Spinal cord (tissue), 10 donors: ENCODE measurements around the gene MOB2. TPM values are rescaled to one million over a fixed set of nuclear protein-coding genes. Genes with fewer than 3 reads are reported as not detected.
"Not testable (repeated sequence)": the region's sequence is repeated elsewhere in the genome, so short reads cannot be mapped to it uniquely, and the experiment has no call there.

ENCODE experiments used
- DNase-seq, 6 donors: peaks; one replicate each; pipeline versions ENCODE4 v3.0.0 to v3.0.0-alpha.2; 2013 to 2015; ENCODE audit warnings: low spot score in 6 of 6, low read depth in 4 of 6
- H3K27ac ChIP-seq: one replicate; pipeline ENCODE4 v1.5.1; 2013; ENCODE audit warnings: low read depth, low read length, control low read depth
- H3K27me3 ChIP-seq: one replicate; pipeline ENCODE4 v1.6.1; 2013; ENCODE audit warnings: low read length; ENCODE audit not compliant: control insufficient read depth, insufficient read depth
- H3K36me3 ChIP-seq: one replicate; pipeline ENCODE4 v1.6.1; 2013; ENCODE audit warnings: low read length; ENCODE audit not compliant: control insufficient read depth, insufficient read depth
- H3K4me1 ChIP-seq: one replicate; pipeline ENCODE4 v1.6.1; 2013; ENCODE audit warnings: low read length; ENCODE audit not compliant: control insufficient read depth, insufficient read depth
- H3K4me3 ChIP-seq: one replicate; pipeline ENCODE4 v1.5.1; 2013; ENCODE audit warnings: low read depth, low read length, control low read depth
- H3K9me3 ChIP-seq: one replicate; pipeline ENCODE4 v1.6.1; 2013; ENCODE audit warnings: low read length; ENCODE audit not compliant: control insufficient read depth, insufficient read depth
- WGBS: methylation state at CpG from one replicate; pipeline ENCODE4 v1.1.5; 2013; ENCODE audit warnings: missing lambda C conversion rate; ENCODE audit not compliant: insufficient coverage; 5-methylcytosine and 5-hydroxymethylcytosine counted together
- polyA plus RNA-seq, 2 donors: library from polyadenylated mRNA; unstranded; fragments of 120-200 nt; gene quantifications; one replicate each; pipeline ENCODE4 v1.2.1, GENCODE V29; 2013; ENCODE audit not compliant: insufficient read length in 2 of 2
- total RNA-seq, 2 donors: library from RNA; depleted of rRNA in 1 of 2; stranded (reverse); fragments of 120-200 nt in 1 of 2; fragments of >200 nt in 1 of 2; gene quantifications; one replicate each; pipeline versions ENCODE4 v1.2.3 to v1.2.4, GENCODE V29; 2013 to 2014
- donor health status: healthy.

The MOB2 gene
- total and polyA plus RNA-seq, 4 donors: 16.0 to 36.4 (median 33.7) TPM

DNA sequence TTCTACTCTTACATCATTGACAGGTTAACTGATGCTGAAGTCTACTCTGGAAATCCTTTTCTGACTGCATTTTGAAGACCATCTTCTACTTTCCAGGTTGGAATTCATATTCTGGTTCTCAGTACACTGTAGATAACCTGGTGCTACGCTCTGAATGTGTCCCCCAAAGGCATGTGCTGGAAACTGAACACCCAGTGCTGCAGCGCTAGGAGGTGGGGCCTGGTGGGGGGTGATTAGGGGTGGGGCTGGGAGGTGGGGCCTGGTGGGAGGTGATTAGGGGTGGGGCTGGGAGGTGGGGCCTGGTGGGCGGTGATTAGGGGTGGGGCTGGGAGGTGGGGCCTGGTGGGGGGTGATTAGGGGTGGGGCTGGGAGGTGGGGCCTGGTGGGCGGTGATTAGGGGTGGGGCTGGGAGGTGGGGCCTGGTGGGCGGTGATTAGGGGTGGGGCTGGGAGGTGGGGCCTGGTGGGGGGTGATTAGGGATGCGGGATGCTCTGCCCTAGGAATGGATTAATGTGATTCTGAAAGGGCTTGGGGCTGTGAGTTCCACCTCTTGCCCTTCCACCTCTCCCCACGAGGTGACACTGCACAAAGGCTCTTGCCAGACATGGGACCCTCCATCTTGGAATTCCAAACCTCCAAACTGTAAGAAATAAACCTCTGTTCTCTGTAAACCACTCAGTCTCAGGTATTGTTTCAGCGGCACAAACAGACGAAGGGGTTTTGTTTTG lies 26.1 kb upstream of the MOB2 start:
- H3K4me3 ChIP-seq, H3K27ac ChIP-seq, DNase-seq, H3K9me3 ChIP-seq, H3K27me3 ChIP-seq: not testable (repeated sequence)
- peaks cover 54% of the 10 kb centered on the region for H3K4me1 ChIP-seq
- 0% methylated on average over 1 of the region's 9 CpGs for WGBS
- peaks cover 19% of the 10 kb centered on the region for H3K36me3 ChIP-seq

DNA sequence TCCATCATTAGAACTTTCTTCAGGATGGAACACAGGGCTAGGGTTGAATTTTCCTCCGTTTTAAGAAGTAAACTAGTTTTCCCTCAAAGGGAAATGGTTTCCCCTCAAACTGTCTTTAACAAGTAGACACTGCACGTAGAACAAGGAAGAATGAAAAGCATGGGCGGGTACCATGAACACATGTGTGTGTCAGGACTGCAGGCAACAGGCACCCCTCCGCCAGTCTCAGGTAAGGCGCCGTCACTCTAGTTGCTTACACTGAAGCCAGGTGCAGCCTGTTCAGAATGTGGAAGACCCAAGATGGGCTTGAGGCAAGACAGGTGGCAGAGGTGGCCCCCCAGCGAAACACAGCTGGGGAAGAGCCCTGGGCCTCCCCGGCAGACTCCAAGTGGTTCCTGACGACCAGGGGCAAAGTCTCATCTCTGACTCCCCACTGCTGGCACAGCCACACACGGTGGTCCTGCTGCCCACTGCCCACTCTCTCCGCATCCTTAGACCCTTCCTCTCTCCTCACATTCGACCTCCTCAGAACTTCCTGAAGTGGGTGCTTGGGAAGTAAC lies 25.4 kb upstream of the MOB2 start:
- H3K27ac ChIP-seq: no peak overlapping the region
- no peak overlapping the region for H3K4me3 ChIP-seq
- H3K27me3 ChIP-seq: no peaks in the 10 kb centered on the region
- H3K9me3 ChIP-seq: no peaks in the 10 kb centered on the region
- H3K4me1 ChIP-seq: peaks cover 56% of the 10 kb centered on the region
- no peak for DNase-seq
- peaks cover 14% of the 10 kb centered on the region for H3K36me3 ChIP-seq
- 88% methylated on average over 9 of the region's 12 CpGs for WGBS

DNA sequence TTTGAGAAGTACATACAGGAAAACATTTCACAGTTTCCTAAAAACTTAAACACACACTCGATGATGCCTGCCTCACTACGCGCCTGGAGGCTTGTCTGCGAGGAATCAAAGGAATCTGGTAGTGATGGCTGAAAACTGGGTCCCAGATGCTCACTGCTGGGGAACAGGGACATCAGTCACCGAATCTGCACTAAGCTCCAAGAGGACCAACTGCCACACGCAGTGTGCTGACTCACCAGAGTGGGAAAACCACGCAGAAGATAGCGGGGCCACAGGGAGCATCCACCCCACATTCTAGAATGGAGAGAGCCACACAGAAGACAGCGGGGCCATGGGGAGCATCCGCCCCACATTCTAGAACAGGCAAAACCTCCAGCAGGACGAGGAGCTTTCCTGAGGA lies 24.3 kb upstream of the MOB2 start:
- no peak overlapping the region for H3K27ac ChIP-seq
- peaks cover 59% of the 10 kb centered on the region for H3K4me1 ChIP-seq
- H3K36me3 ChIP-seq: peaks cover 14% of the 10 kb centered on the region
- H3K27me3 ChIP-seq: no peaks in the 10 kb centered on the region
- DNase-seq: no peak
- WGBS: 79% methylated on average over 6 of the region's 11 CpGs
- H3K9me3 ChIP-seq: no peaks in the 10 kb centered on the region
- H3K4me3 ChIP-seq: no peak overlapping the region

DNA sequence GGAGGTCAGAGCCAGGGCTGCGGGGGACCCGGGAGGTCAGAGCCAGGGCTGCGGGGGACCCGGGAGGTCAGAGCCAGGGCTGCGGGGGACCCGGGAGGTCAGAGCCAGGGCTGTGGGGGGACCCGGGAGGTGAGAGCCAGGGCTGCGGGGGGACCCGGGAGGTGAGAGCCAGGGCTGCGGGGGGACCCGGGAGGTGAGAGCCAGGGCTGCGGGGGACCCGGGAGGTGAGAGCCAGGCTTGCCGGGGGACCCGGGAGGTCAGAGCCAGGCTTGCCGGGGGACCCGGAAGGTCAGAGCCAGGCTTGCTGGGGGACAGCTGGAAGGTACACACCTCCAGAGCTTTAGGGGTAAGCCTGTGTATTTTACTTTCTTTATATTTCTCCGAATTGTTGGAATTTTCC lies 23.8 kb upstream of the MOB2 start:
- not testable (repeated sequence) for H3K9me3 ChIP-seq, H3K4me3 ChIP-seq, H3K27me3 ChIP-seq, H3K27ac ChIP-seq, DNase-seq
- H3K4me1 ChIP-seq: peaks cover 53% of the 10 kb centered on the region
- H3K36me3 ChIP-seq: peaks cover 14% of the 10 kb centered on the region
- WGBS: 79% methylated on average over 8 of the region's 18 CpGs

DNA sequence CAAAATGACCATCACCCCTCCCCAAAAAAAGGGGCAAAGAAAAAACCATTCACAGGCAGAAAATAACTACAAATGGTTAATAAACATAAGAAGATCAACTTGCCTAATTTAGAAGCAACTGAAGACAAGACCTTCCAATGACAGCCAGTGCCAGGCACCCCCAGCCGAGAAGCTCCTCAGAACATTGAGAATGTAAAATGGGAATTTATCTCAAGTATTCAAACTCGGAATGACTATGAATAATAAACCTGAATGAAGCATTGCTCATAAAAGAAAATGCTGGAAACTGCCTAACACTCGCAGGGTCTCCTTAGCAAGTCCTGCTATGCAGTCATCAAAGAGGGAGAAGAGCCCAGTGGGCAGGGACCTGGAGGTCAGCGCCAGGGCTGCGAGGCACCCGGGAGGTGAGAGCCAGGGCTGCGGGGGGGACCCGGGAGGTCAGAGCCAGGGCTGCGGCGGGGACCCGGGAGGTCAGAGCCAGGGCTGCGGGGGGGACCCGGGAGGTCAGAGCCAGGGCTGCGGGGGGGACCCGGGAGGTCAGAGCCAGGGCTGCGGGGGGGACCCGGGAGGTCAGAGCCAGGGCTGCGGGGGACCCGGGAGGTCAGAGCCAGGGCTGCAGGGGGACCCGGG lies 23.2 kb upstream of the MOB2 start:
- H3K4me3 ChIP-seq: no peak overlapping the region
- H3K4me1 ChIP-seq: peaks cover 51% of the 10 kb centered on the region
- H3K9me3 ChIP-seq: no peaks in the 10 kb centered on the region
- H3K36me3 ChIP-seq: peaks cover 14% of the 10 kb centered on the region
- no peak for DNase-seq
- H3K27ac ChIP-seq: no peak overlapping the region
- 83% methylated on average over 9 of the region's 20 CpGs for WGBS
- H3K27me3 ChIP-seq: no peaks in the 10 kb centered on the region

DNA sequence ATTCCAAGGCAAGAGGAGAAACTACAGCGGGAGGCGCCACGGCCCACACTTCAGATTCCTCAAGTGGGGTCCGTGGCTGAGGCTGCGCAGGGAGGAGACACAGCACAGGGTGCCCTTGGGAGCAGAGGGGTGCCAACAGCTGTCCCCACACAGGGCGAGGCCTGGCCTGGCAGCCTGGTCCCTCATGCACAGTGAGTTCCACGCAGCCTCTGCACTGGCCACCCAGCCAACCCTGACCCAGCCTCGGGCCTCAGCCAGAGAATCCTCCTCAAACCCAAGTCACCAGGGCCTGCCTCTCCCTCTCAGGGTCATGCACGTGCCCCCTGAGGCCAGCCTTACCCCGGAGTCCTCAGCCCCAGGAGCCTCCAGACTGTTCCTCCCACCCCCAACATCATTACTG lies 22.4 kb upstream of the MOB2 start:
- no peak overlapping the region for H3K4me3 ChIP-seq
- H3K27me3 ChIP-seq: no peaks in the 10 kb centered on the region
- H3K4me1 ChIP-seq: peaks cover 51% of the 10 kb centered on the region
- H3K27ac ChIP-seq: no peak overlapping the region
- WGBS: 86% methylated on average over 10 of the region's 10 CpGs
- H3K36me3 ChIP-seq: peaks cover 14% of the 10 kb centered on the region
- H3K9me3 ChIP-seq: no peaks in the 10 kb centered on the region
- DNase-seq: no peak

DNA sequence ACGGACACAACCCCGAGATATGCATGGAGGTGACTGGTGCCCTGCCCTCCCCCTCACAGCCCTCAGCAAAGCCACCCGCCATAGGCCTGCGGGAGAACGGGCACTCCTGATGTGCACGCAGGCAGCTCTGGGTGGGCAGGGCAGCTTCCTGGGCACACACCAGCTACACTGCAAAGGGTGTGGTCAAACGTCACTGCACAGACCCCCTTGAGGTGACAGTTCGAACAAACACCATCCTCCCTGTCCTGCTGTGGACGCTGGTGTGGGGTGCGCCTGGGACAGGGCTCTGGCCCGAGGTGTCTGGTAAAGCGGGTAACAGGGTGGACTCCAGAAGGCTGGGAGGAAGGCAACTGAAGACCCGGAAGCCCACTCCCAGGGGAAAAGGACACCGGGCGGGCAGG lies 21.9 kb upstream of the MOB2 start:
- H3K27ac ChIP-seq: no peak overlapping the region
- no peak overlapping the region for H3K4me3 ChIP-seq
- no peak for DNase-seq
- no peaks in the 10 kb centered on the region for H3K27me3 ChIP-seq
- 69% methylated on average over 9 of the region's 15 CpGs for WGBS
- no peaks in the 10 kb centered on the region for H3K9me3 ChIP-seq
- peaks cover 51% of the 10 kb centered on the region for H3K4me1 ChIP-seq
- peaks cover 17% of the 10 kb centered on the region for H3K36me3 ChIP-seq

DNA sequence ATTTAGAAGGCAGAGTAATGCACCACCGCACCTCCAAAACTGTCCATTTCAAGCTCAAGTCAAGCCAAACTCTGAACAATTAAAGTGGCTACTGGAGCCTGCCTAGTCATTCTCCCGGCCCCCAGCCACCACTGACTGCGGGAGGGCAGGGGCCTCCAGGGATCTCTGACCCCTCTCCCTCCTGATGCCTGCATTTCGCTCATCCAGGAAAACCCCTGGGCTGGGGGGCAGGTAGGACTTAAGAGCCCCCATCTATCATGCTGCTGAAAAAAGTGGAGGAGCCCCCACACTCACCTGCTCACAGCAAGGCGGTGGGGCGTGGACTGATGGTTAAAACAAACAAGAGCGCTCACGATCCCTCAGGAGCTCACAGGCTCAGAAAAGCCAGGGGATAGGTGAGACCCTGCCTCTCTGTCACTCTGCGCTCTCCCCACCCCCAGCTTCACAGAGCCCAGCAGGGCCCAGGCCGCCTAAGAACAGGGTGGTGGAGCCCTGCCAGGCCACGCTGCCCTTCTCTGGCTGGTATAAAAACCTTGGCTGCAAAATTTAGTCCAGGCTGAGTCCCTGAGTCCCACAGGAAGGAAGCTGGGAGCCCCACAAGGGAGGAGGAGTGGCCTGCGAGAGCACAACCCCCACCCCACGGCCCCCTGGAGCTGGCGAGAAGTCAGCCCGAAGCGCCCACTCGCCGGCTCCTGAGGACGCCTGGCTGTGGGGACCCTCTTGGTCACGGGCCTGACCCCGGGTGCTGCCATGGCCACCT lies 21.0 kb upstream of the MOB2 start:
- no peak overlapping the region for H3K27ac ChIP-seq
- DNase-seq: peak in 1 of 6 donors; percentile 60
- WGBS: 38% methylated on average over 16 of the region's 21 CpGs
- H3K4me1 ChIP-seq: peaks cover 57% of the 10 kb centered on the region
- peaks cover 23% of the 10 kb centered on the region for H3K36me3 ChIP-seq
- H3K9me3 ChIP-seq: no peaks in the 10 kb centered on the region
- H3K4me3 ChIP-seq: no peak overlapping the region
- no peaks in the 10 kb centered on the region for H3K27me3 ChIP-seq

DNA sequence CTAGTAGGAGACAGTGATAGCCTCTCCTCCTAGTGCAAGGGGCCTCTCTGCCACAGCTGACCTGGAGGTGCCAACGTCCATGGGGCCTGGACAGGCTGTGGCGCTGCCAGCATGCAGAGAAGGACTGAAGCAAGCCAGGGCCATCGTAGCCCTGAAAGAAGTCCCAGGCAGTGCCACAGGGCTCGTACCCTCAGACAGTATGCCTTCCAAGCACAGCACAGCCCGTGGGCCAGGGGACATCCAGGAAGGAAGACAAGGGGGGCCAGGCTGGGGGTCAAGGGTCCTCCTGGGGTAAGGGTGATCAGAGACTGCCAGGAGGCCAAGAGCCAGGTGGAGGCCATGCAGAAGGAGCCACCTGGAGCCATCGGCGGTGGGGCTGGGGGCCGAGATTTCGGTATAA lies 20.4 kb upstream of the MOB2 start:
- 89% methylated on average over 9 of the region's 9 CpGs for WGBS
- no peaks in the 10 kb centered on the region for H3K9me3 ChIP-seq
- H3K4me3 ChIP-seq: no peak overlapping the region
- no peak overlapping the region for H3K27ac ChIP-seq
- peaks cover 26% of the 10 kb centered on the region for H3K36me3 ChIP-seq
- no peak for DNase-seq
- H3K27me3 ChIP-seq: no peaks in the 10 kb centered on the region
- H3K4me1 ChIP-seq: peaks cover 63% of the 10 kb centered on the region
